Fibroblast of the aortic adventitia (primary cell): ENCODE data around the gene CAMTA1. TPM values are rescaled to one million over a fixed set of nuclear protein-coding genes. Genes with fewer than 3 reads are reported as not detected.

Experiments used
- DNase-seq: peaks from one replicate; pipeline ENCODE4 v3.0.0-alpha.2; 2010; ENCODE audit warnings: low read depth
- H3K4me3 ChIP-seq: 2 replicates; pipeline ENCODE4 v1.5.1; 2011; ENCODE audit warnings: low read depth, mild to moderate bottlenecking, control low read depth, low read length, moderate library complexity
- CTCF ChIP-seq: IDR thresholded peaks from 2 replicates; pipeline ENCODE4 v1.5.1; 2011; ENCODE audit warnings: mild to moderate bottlenecking, low read length, control low read depth, inconsistent platforms; ENCODE audit not compliant: insufficient read depth
- total RNA-seq: library from RNA; depleted of rRNA; stranded (reverse); fragments of >200 nt; gene quantifications from 2 replicates; pipeline ENCODE4 v1.2.3, GENCODE V29; 2012; ENCODE audit warnings: low replicate concordance

Gene CAMTA1
- total RNA-seq, 1 donor: 91.9 TPM

- no peak for TF ChIP-seq CTCF
- no peak for DNase-seq
- H3K4me3 ChIP-seq: no peak overlapping the region
Observed at GRCh38 chr1:7228252-7228961, 443.2 kb downstream of the CAMTA1 start.

GRCh38 chr1:7229186-7229585, 443.9 kb downstream of the CAMTA1 start:
- no peak for TF ChIP-seq CTCF
- no peak overlapping the region for H3K4me3 ChIP-seq
- no peak for DNase-seq

- TF ChIP-seq CTCF: no peak
- peak; percentile 15 for DNase-seq
- no peak overlapping the region for H3K4me3 ChIP-seq
Observed at GRCh38 chr1:7229696-7230631, 444.7 kb downstream of the CAMTA1 start.

- TF ChIP-seq CTCF: no peak
- no peak overlapping the region for H3K4me3 ChIP-seq
- no peak for DNase-seq
Observed at GRCh38 chr1:7232441-7233236, 447.4 kb downstream of the CAMTA1 start.

- H3K4me3 ChIP-seq: no peak overlapping the region
- no peak for TF ChIP-seq CTCF
- DNase-seq: no peak
Observed at GRCh38 chr1:7233237-7233540, 447.9 kb downstream of the CAMTA1 start.

- DNase-seq: no peak
- TF ChIP-seq CTCF: no peak
- H3K4me3 ChIP-seq: no peak overlapping the region
Observed at GRCh38 chr1:7233646-7234470, 448.6 kb downstream of the CAMTA1 start.
